ENCODE data around the gene OR51A4.

Gene OR51A4

DNA sequence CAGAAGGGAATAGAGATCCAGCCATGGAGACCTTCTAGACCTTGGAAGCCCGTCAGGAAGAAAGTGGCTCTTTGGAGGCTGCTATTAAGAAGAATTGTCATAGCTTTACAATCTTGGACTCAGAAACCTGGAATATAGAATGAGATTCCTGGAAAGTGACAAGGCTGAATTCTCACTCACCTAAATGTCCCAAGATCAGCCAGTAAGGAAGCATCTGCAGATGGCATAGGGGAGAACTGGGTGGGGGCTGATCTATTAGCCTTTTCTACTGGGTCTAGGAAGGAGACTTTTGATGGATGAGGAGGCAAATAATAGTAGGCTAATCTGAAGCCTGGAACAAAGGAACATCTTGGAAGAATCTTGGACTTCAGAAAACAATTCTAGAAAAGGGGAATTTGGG, 23.2 kb downstream of the OR51A4 start, which contains the start of gene OR51G1:
OR51G1 (minus strand) TSS at position 101 of the 400 bp plus-strand sequence; CDS start at position 101, 0 bp downstream.
- no peak for DNase-seq (ENCODE audit: low read depth)
- no peak within 1 kb of the TSS for H3K4me3 ChIP-seq (ENCODE audit: low read depth, low read length)
- TF ChIP-seq CTCF (IDR thresholded peaks at IDR 0.05; ENCODE audit: control insufficient read depth, extremely low read depth, insufficient read depth): no peak

DNA sequence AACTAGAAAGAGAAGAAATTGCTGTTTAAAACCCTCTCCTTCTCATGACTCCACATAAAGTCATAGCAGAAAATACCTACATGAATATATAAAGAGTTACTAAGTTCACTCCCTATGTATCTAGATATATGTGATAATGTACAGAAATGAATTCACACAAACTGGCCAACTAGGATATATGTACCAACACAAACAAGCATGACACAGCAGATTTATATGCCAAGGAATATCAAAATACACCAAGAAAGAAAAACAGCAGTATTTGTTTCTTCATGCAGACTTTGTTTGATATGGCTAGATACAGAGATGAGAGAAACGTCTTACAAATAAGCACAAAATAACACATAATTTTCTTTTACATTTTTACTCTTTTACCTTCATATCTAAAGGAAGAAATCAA, 25.1 kb downstream of the OR51A4 start:
- no peak for TF ChIP-seq CTCF (IDR thresholded peaks at IDR 0.05; ENCODE audit: control insufficient read depth, extremely low read depth, insufficient read depth)
- no peak overlapping the region for H3K4me3 ChIP-seq (ENCODE audit: low read depth, low read length)
- no peak for DNase-seq (ENCODE audit: low read depth)

DNA sequence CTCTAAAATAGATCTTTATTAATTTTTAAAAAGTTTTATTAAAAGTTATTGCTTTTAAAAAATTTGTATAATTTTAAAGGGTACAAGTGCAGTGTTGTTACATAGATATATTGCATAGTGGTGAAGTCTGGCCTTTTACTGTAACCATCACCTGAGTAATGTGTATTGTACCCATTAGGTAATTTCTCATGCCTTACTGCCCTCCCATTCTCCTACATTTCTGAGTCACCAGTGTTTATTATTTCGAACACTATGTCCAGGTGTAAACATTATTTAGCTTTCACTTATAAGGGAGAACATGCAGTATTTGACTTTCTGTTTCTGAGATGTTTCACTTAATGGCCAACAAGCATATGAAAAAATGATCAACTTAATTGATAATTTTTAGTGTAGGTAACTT, 25.6 kb downstream of the OR51A4 start:
- no peak overlapping the region for H3K4me3 ChIP-seq (ENCODE audit: low read depth, low read length)
- no peak for TF ChIP-seq CTCF (IDR thresholded peaks at IDR 0.05; ENCODE audit: control insufficient read depth, extremely low read depth, insufficient read depth)
- no peak for DNase-seq (ENCODE audit: low read depth)

DNA sequence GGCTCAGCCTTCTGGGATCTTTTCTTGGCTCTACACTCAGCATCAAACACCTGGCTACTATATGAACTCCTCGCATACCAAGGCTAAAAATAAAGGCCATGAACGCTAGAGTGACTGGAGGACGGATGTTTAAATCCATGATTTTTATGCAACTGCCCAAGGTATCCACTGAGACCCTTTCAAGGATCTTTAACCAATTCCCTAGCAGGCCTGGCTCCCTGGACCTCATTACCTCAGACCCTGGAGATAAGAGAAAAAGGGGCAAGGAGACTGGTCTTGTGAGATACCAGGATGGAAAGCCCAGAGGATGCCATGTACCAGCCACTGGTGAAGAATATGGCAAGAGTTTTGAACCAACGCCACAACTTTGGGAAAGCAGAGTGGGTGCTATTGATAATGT, 28.2 kb downstream of the OR51A4 start, which contains the start of gene OR51G2:
OR51G2 (minus strand) TSS at position 101 of the 400 bp plus-strand sequence. CDS start 3,687 bp downstream, outside the sequence.
- H3K4me3 ChIP-seq (ENCODE audit: low read depth, low read length): no peak within 1 kb of the TSS
- no peak for DNase-seq (ENCODE audit: low read depth)
- no peak for TF ChIP-seq CTCF (IDR thresholded peaks at IDR 0.05; ENCODE audit: control insufficient read depth, extremely low read depth, insufficient read depth)

GRCh38 chr11:4916581-4916980, 30.8 kb downstream of the OR51A4 start:
- DNase-seq (ENCODE audit: low read depth): no peak
- TF ChIP-seq CTCF (IDR thresholded peaks at IDR 0.05; ENCODE audit: control insufficient read depth, extremely low read depth, insufficient read depth): no peak
- H3K4me3 ChIP-seq (ENCODE audit: low read depth, low read length): no peak overlapping the region

- no peak for DNase-seq (ENCODE audit: low read depth)
- no peak within 1 kb of the TSS for H3K4me3 ChIP-seq (ENCODE audit: low read depth, low read length)
- no peak for TF ChIP-seq CTCF (IDR thresholded peaks at IDR 0.05; ENCODE audit: control insufficient read depth, extremely low read depth, insufficient read depth)
Measured at GRCh38 chr11:4903484-4903883, 43.9 kb downstream of the OR51A4 start, which contains the start of gene OR51A7. Gene OR51A7 (plus strand): TSS chr11:4903783. CDS start chr11:4907370, 3,587 bp downstream.
